ENCODE data around the gene ZBTB7A.

GRCh38 chr19:4029247-4029614 is 37.5 kb downstream of the ZBTB7A start:
- TF ChIP-seq CEBPB (IDR thresholded peaks at IDR 0.05; ENCODE audit: low read depth): no peak
- TF ChIP-seq POLR2A (IDR thresholded peaks at IDR 0.05; ENCODE audit: borderline replicate concordance, extremely low read depth, insufficient read depth, insufficient read length): no peak
- TF ChIP-seq CTCF (IDR thresholded peaks at IDR 0.05 in 2 of 3, conservative IDR thresholded peaks at IDR 0.05 in 1 of 3; ENCODE audit: borderline replicate concordance in 1 of 3, insufficient read depth in 1 of 3, low read depth in 2 of 3, low read length in 2 of 3): no peak
- no peak for TF ChIP-seq POLR2AphosphoS5 (IDR thresholded peaks at IDR 0.05; ENCODE audit: low read depth, low read length)
- TF ChIP-seq EZH2phosphoT487 (IDR thresholded peaks at IDR 0.05; ENCODE audit: borderline replicate concordance): no peak
- TF ChIP-seq ELF1 (IDR thresholded peaks at IDR 0.05; ENCODE audit: borderline replicate concordance, low read depth): no peak
- TF ChIP-seq RAD21 (IDR thresholded peaks at IDR 0.05; ENCODE audit: low read depth): no peak
- TF ChIP-seq SIN3A (IDR thresholded peaks at IDR 0.05; ENCODE audit: low read depth): no peak
- no peak for TF ChIP-seq REST (IDR thresholded peaks at IDR 0.05; ENCODE audit: low read depth)
- no peak for TF ChIP-seq EZH2 (IDR thresholded peaks at IDR 0.05)
- TF ChIP-seq SP1 (IDR thresholded peaks at IDR 0.05; ENCODE audit: low read depth): no peak
- TF ChIP-seq SRF (IDR thresholded peaks at IDR 0.05; ENCODE audit: low read depth): no peak
- TF ChIP-seq MAX (IDR thresholded peaks at IDR 0.05): no peak
- TF ChIP-seq ZFX (IDR thresholded peaks at IDR 0.05): no peak
